BJ (cell line): Measurements from ENCODE around the gene GAD1. TPM values are rescaled to one million over a fixed set of nuclear protein-coding genes. Genes with fewer than 3 reads are reported as not detected.
A peak's percentile ranks its signal among the peaks of the same experiment; 100 is the strongest.

ENCODE experiments used
- CTCF ChIA-PET: fragments of 350-600 bp; formaldehyde crosslinking; extraction: SDS; loops from one replicate; lab custom pipeline; 2021; ENCODE audit warnings: antibody characterized with exemption, inconsistent platforms; lab: Yijun Ruan, JAX
- POLR2A ChIA-PET: fragments of 300-600 bp; sonication (Branson Sonifier 250); formaldehyde crosslinking; extraction: SDS; loops from one replicate; lab custom pipeline; 2021; ENCODE audit warnings: antibody characterized with exemption; lab: Charles Lee
- DNase-seq: peaks from one replicate; pipeline ENCODE4 v3.0.0-alpha.2; 2011; ENCODE audit warnings: low read depth
- H3K27me3 ChIP-seq: 2 replicates; pipeline ENCODE4 v1.6.0; 2011; ENCODE audit warnings: low read length; ENCODE audit not compliant: control insufficient read depth, insufficient read depth
- H3K36me3 ChIP-seq: 2 replicates; pipeline ENCODE4 v1.5.1; 2011; ENCODE audit warnings: low read length; ENCODE audit not compliant: control insufficient read depth, insufficient read depth
- H3K4me3 ChIP-seq: 2 replicates; pipeline ENCODE4 v1.5.1; 2011; ENCODE audit warnings: low read depth, mild to moderate bottlenecking, control low read depth, low read length
- CTCF ChIP-seq: IDR thresholded peaks from 2 replicates; pipeline ENCODE4 v1.5.1; 2011; ENCODE audit warnings: low read depth, mild to moderate bottlenecking, control low read depth, inconsistent platforms, low read length, moderate library complexity; ENCODE audit not compliant: insufficient read depth
- polyA plus RNA-seq: library from polyadenylated mRNA; depleted of rRNA; stranded (reverse); fragments of >200 nt; gene quantifications from 2 replicates; pipeline ENCODE4 v1.2.3, GENCODE V29; 2011

Gene GAD1
- polyA plus RNA-seq, 1 experiment, result 0.63 TPM

GRCh38 chr2:170820757-170821530 is 4.3 kb downstream of the GAD1 start:
- TF ChIP-seq CTCF, result no peak
- H3K36me3 ChIP-seq, result no peaks in the 10 kb centered on the region
- ChIA-PET POLR2A (no interaction called here), CTCF (interaction anchor here (0.9 to 1.6 kb wide), 3 partner anchors 36 to 459 kb away, joined by 3 to 4 read pairs (median 3); no protein-coding TSS in a partner anchor)
- H3K4me3 ChIP-seq, result no peak overlapping the region
- peaks cover 62% of the 10 kb centered on the region for H3K27me3 ChIP-seq
- DNase-seq, result no peak

- CTCF ChIA-PET, result interaction anchor here (0.9 to 1.4 kb wide), 4 partner anchors 8 to 460 kb away, joined by 3 to 4 read pairs (median 3); no protein-coding TSS in a partner anchor
Measured at GRCh38 chr2:170821531-170822289, 5.0 kb downstream of the GAD1 start.

GRCh38 chr2:170822290-170823087 is 5.8 kb downstream of the GAD1 start:
- Histone ChIP-seq H3K4me3 (no peak overlapping the region), H3K27me3 (peaks cover 59% of the 10 kb centered on the region), H3K36me3 (no peaks in the 10 kb centered on the region)
- ChIA-PET POLR2A (no interaction called here), CTCF (interaction anchor here (1.0 to 1.4 kb wide), 4 partner anchors 9 to 51 kb away, joined by 3 to 6 read pairs (median 4); no protein-coding TSS in a partner anchor)
- peak; percentile 19; the same call in 1 of the 2 replicates for TF ChIP-seq CTCF
- DNase-seq, result no peak

More at GRCh38 chr2:170821531-170822289, 5.0 kb downstream of the GAD1 start:
- no peak for TF ChIP-seq CTCF
- DNase-seq, result no peak
- Histone ChIP-seq H3K27me3 (peaks cover 59% of the 10 kb centered on the region), H3K36me3 (no peaks in the 10 kb centered on the region), H3K4me3 (no peak overlapping the region)
- POLR2A ChIA-PET, result no interaction called here

DNA sequence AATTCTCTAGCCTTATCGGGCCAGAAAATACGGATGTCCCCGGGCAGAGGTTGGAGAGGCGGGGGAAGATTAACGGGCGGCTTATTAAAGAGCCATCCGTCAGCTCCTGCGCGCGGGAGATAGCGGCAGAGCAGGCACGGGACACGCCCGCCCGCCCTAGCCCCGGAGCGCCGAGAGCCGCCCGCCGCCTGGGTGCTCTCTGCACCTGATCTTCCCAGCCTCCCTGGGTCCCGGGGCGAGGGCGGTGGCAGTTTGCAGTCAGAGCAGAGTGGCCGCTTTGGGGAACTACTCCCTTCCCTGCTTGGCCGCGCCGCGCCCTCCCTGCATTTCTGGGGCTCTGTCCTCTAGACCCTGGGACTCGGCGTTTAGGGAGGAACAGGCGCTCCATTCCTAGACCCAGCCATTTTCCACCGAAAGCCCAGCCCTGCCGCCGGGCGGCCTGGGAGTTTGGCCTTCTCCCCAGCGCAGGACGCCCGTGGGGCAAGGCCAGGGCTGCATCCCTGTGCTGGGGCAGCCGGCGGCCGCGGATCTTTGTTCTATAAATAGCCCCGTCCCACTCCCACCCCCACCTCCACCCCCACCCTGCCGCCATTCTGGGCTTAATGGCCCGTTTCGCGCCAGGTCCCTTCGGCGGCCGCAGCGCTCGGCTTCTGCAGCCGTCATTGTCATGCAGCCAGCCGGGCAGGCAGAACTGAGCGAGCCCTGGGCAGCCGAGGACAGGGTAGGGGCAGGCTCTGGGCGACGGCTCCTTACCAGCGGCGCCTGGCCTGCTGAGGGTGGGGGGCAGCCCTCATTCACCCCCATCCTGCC is 6.6 kb downstream of the GAD1 start:
- 0 out of 2 replicates have a peak, but pooled peaks have one; percentile 13 for TF ChIP-seq CTCF
- ChIA-PET CTCF (interaction anchor here (1.1 to 1.4 kb wide), 3 partner anchors 10 to 19 kb away, joined by 4 to 6 read pairs (median 4); no protein-coding TSS in a partner anchor), POLR2A (no interaction called here)
- Histone ChIP-seq H3K27me3 (peaks cover 57% of the 10 kb centered on the region), H3K4me3 (peak overlapping the region; percentile 24), H3K36me3 (no peaks in the 10 kb centered on the region)
- no peak for DNase-seq
